Uterus (tissue), 2 donors: ENCODE measurements around the gene CDK19.

Source experiments
- POLR2A ChIP-seq, 2 donors: fragments of 450-650 bp; IDR thresholded peaks; one replicate each; pipeline ENCODE4 v1.6.1; 2016; ENCODE audit warnings: antibody characterized with exemption in 2 of 2, mild to moderate bottlenecking in 1 of 2, moderate library complexity in 1 of 2
- TF ChIP-seq, protein P1 (sequence below), 4 experiments: fragments of 200-600 bp in 2 of 4; fragments of 450-650 bp in 2 of 4; sonication (generic) in 2 of 4; IDR thresholded peaks; one replicate each; pipeline ENCODE4 v1.5.1; 2016 to 2019; ENCODE audit warnings: antibody characterized with exemption in 4 of 4, mild to moderate bottlenecking in 2 of 4, moderate library complexity in 1 of 4

DNA sequence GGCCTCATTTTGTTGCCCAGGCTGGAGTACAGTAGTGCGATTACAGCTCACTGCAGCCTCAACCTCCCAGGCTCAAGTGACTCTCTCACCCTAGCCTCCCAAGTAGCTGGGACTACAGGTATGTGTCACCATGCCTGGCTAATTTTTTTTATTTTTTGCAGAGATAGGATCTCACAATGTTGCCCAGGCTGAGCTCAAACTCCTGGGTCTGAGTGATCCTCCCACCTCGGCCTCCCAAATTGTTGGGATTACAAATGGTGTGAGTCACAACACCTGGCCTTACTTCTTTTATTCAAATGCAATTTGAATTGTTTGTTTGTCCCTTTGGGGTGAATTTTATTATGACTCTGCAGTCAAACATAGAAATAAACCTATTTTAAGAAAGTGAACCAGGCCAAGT, 207.1 kb downstream of the CDK19 start:
- TF ChIP-seq, protein P1, sequence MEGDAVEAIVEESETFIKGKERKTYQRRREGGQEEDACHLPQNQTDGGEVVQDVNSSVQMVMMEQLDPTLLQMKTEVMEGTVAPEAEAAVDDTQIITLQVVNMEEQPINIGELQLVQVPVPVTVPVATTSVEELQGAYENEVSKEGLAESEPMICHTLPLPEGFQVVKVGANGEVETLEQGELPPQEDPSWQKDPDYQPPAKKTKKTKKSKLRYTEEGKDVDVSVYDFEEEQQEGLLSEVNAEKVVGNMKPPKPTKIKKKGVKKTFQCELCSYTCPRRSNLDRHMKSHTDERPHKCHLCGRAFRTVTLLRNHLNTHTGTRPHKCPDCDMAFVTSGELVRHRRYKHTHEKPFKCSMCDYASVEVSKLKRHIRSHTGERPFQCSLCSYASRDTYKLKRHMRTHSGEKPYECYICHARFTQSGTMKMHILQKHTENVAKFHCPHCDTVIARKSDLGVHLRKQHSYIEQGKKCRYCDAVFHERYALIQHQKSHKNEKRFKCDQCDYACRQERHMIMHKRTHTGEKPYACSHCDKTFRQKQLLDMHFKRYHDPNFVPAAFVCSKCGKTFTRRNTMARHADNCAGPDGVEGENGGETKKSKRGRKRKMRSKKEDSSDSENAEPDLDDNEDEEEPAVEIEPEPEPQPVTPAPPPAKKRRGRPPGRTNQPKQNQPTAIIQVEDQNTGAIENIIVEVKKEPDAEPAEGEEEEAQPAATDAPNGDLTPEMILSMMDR (IDR thresholded peaks at IDR 0.05), result no peak
- TF ChIP-seq POLR2A (IDR thresholded peaks at IDR 0.05), result no peak
